Subcutaneous abdominal adipose tissue (tissue), 5 donors: ENCODE data around the gene HS1BP3.

Source experiments
- H3K27ac ChIP-seq: one replicate; pipeline ENCODE4 v1.7.0; 2013; ENCODE audit warnings: low read depth, mild to moderate bottlenecking, inconsistent platforms, low read length, moderate library complexity
- H3K27me3 ChIP-seq, 5 donors: one replicate each; pipeline ENCODE4 v1.7.0; 2013; ENCODE audit warnings: low read length in 5 of 5, inconsistent platforms in 1 of 5; ENCODE audit not compliant: control insufficient read depth in 5 of 5, insufficient read depth in 4 of 5
- H3K36me3 ChIP-seq, 5 donors: one replicate each; pipeline ENCODE4 v1.7.0; 2013; ENCODE audit warnings: low read length in 5 of 5; ENCODE audit not compliant: control insufficient read depth in 5 of 5, insufficient read depth in 5 of 5
- H3K4me1 ChIP-seq, 5 donors: one replicate each; pipeline ENCODE4 v1.7.0; 2013; ENCODE audit warnings: low read length in 5 of 5, mild to moderate bottlenecking in 3 of 5, moderate library complexity in 1 of 5; ENCODE audit not compliant: control insufficient read depth in 5 of 5, insufficient read depth in 5 of 5
- H3K4me3 ChIP-seq, 5 donors: one replicate each; pipeline ENCODE4 v1.7.0; 2013; ENCODE audit warnings: low read length in 5 of 5, low read depth in 1 of 5
- H3K9ac ChIP-seq, 5 donors: one replicate each; pipeline ENCODE4 v1.7.0; 2013; ENCODE audit warnings: low read length in 5 of 5, mild to moderate bottlenecking in 4 of 5, moderate library complexity in 3 of 5
- H3K9me3 ChIP-seq, 5 donors: one replicate each; pipeline ENCODE4 v1.7.0; 2013; ENCODE audit warnings: low read length in 5 of 5; ENCODE audit not compliant: control insufficient read depth in 5 of 5
- donor health status: healthy.
- donor health status: healthy.
- donor health status: healthy.
- donor health status: healthy.
- donor health status: healthy.

HS1BP3 gene

DNA sequence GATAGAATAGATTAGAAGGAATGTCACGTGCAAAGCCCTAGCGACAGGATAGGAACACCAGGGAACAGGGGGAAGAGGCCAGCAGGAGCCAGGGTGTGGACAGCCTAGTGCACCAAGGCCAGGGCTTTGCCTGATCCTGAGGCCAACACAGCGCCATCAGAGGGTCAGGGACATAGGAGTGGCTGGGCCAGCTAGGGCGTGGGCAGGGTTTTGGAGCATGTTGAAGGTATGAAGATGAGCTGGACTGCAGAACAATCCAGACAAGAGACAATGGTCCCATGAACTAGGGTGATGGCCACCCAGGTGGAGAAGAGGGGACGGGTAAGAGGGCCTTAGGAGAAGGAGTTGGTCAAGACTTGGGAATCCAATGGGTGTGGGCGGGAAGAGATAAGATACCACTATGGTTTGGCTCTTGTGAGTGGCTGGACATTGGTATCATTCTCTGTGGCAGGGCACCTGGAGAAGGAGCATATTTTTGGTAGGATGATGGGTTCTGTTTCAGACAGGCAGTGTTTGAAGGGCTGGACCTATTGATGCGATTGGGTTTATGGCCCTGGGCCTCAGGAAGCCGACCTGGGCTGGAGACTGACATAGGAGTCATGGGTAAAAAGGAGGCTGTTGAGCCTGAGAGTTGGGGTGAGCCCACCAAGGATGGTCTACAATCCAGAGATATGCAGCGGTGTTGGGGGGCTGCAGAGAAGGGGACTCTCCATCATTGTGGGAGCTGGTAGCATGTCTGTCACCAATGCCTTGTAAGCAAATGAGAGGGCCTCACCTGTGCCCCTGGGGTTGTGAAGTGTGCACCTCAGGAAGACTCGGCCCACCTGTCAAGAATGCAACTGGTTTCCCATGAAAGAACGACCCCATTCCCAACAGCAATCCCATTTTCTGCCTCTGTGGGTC, 2.0 kb upstream of the HS1BP3 start:
- Histone ChIP-seq H3K9ac (no peak overlapping the region), H3K4me3 (no peak overlapping the region), H3K27me3 (peaks cover 0 to 4% (median 2%) of the 10 kb centered on the region in 5 donors), H3K36me3 (no peaks in the 10 kb centered on the region), H3K9me3 (no peaks in the 10 kb centered on the region), H3K27ac (no peak overlapping the region), H3K4me1 (peaks cover 5 to 35% (median 29%) of the 10 kb centered on the region in 5 donors)

DNA sequence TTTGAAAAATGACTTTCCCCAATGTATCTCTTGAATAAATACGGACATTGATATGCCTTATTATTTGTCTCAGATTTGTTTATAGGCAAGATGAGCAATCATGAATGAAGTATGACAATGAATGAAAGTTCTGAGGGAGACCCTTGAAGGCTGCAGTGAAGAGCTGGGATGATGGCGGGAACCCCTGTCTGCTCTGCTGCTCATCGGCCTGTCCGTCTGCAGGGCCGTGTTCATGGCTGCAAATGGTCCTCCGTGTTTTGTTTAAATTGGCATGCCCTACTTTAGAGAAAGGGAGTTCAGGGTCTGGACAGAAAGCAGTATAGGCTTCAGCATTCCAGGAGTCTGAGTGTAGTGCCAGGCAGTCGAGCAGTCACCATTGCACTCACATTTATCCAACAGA, 1.2 kb upstream of the HS1BP3 start:
- Histone ChIP-seq H3K36me3 (peaks cover 0 to 2% (median 0%) of the 10 kb centered on the region in 5 donors), H3K4me1 (peaks cover 5 to 40% (median 34%) of the 10 kb centered on the region in 5 donors), H3K9ac (no peak overlapping the region), H3K27ac (no peak overlapping the region), H3K27me3 (no peaks in the 10 kb centered on the region), H3K9me3 (no peaks in the 10 kb centered on the region), H3K4me3 (no peak overlapping the region)

DNA sequence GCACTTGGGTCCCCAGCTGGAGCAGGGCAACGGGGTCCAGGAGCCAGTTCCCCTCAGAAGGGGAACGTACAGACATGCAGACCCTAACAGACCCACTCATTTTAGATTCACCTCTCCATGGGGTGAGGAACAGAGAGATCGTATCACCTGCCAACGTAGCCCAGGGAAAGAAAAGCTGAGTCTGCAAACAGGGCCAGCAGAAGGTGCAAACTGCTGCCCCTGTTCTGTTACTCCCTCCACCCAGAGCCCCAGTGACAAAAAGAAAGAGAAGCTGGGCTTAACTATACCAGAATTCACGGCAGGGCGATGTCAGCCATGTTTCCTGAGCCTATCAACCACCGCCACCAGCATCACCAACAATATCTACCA, 817 bp upstream of the HS1BP3 start:
- Histone ChIP-seq H3K9me3 (no peaks in the 10 kb centered on the region), H3K36me3 (peaks cover 0 to 5% (median under 1%) of the 10 kb centered on the region in 5 donors), H3K9ac (peak overlapping the region in 4 of 5 donors; percentile 75 to 87 (median 82)), H3K27me3 (no peaks in the 10 kb centered on the region), H3K4me1 (peaks cover 5 to 40% (median 34%) of the 10 kb centered on the region in 5 donors), H3K27ac (no peak overlapping the region), H3K4me3 (peak overlapping the region; percentile 81 to 89 (median 84))

DNA sequence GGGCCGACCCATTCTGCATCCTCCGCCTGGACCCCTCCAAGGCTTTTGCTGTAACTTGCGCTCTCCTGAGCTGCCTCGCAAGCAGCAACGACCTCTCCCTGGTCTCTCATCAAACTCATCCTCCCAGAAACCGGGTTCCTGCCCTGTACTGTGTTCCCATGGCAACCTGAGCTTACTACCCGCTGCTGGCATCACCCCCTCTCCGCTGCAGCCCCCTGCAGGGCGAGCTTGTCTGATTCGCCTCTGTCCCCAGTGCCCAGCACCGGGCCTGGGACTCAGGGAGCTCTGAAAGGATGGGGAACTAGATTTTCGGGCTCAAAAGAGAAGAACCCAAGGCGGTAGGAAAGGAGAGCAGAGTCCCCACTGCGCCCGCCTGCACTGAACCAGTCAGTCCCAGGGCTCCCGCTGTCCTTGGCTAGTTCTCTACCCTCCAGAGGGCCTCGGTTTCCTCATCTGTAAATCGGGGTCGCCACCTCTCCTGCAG, 463 bp downstream of the HS1BP3 start:
- H3K27ac ChIP-seq = peak overlapping the region; percentile 84
- H3K9ac ChIP-seq = peak overlapping the region; percentile 75 to 98 (median 92)
- peak overlapping the region; percentile 81 to 89 (median 83) for H3K4me3 ChIP-seq
- peaks cover 0 to 18% (median 12%) of the 10 kb centered on the region in 5 donors for H3K36me3 ChIP-seq
- peaks cover 5 to 40% (median 34%) of the 10 kb centered on the region in 5 donors for H3K4me1 ChIP-seq
- H3K9me3 ChIP-seq = no peaks in the 10 kb centered on the region
- H3K27me3 ChIP-seq = no peaks in the 10 kb centered on the region

DNA sequence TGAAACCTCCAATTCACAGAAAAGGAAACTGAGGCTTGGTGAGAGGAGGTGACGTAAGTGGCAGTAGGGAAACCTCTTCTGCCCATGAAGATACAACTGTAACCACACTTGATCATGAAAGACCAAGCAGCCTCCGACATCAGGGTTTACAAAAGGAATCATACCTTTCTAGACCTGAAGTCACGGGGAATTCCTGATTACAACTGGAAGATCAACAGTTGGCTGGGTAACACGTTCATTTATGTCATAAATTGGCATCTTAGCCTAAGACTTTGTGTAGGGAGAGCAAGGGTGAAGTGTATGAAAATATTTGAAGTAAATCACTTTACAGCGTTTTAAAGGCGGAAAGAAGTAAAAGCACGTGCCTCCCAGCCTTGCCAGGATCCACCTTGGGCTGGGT, 922 bp downstream of the HS1BP3 start:
- H3K4me1 ChIP-seq = peaks cover 5 to 40% (median 34%) of the 10 kb centered on the region in 5 donors
- peak overlapping the region; percentile 75 to 98 (median 92) for H3K9ac ChIP-seq
- no peaks in the 10 kb centered on the region for H3K27me3 ChIP-seq
- peak overlapping the region; percentile 84 for H3K27ac ChIP-seq
- H3K36me3 ChIP-seq = peaks cover 0 to 23% (median 17%) of the 10 kb centered on the region in 5 donors
- H3K4me3 ChIP-seq = peak overlapping the region; percentile 81 to 89 (median 83)
- H3K9me3 ChIP-seq = no peaks in the 10 kb centered on the region

DNA sequence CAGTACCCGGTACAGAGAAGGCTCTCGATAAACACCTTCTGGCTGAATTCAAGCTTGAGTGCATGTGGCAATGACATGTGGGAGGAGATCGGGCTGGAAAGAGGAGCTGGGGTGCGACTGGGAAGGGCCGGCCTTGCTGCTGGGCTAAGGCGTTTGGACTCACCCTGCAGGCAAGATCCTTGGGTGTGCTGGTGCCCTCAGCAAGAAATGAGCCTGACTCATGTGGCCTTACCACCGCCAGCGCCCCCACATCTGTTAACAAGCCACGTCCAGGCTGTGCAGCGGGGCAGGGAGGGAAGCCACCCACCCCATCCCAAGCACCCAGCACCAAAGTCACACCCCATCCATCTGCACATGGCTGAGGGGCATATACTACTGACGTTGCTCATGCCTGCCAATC, 1.3 kb downstream of the HS1BP3 start:
- no peak overlapping the region for H3K27ac ChIP-seq

DNA sequence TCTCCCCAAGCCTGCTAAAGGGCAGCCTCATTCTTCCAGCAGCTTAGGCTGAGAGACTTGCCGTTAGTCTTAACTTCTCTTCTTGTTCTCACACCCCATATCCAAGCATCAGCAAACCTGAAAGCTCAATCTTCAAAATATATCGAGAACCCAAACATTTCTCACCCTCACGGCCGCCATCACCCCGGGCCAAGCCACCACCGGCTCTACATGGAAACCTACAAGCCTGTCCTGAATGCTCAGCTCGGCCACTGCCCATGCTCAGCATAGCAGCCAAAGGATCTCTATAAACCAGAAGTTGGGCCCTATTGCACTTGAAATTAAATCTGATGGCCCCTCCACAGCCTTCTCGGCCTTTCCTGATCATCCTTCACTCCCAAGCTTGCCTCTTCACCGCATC, 2.1 kb downstream of the HS1BP3 start:
- H3K4me1 ChIP-seq = peaks cover 5 to 40% (median 34%) of the 10 kb centered on the region in 5 donors
- H3K9ac ChIP-seq = no peak overlapping the region
- no peaks in the 10 kb centered on the region for H3K27me3 ChIP-seq
- H3K36me3 ChIP-seq = peaks cover 0 to 34% (median 28%) of the 10 kb centered on the region in 5 donors
- H3K4me3 ChIP-seq = no peak overlapping the region
- no peak overlapping the region for H3K27ac ChIP-seq
- H3K9me3 ChIP-seq = no peaks in the 10 kb centered on the region

More for the DNA sequence above, 1.3 kb downstream of the HS1BP3 start:
- Histone ChIP-seq H3K9me3 (no peaks in the 10 kb centered on the region), H3K4me3 (peak overlapping the region; percentile 81 to 89 (median 83)), H3K4me1 (peaks cover 5 to 40% (median 34%) of the 10 kb centered on the region in 5 donors), H3K9ac (peak overlapping the region in 2 of 5 donors; percentile 93 to 98), H3K36me3 (peaks cover 0 to 27% (median 21%) of the 10 kb centered on the region in 5 donors), H3K27me3 (no peaks in the 10 kb centered on the region)

DNA sequence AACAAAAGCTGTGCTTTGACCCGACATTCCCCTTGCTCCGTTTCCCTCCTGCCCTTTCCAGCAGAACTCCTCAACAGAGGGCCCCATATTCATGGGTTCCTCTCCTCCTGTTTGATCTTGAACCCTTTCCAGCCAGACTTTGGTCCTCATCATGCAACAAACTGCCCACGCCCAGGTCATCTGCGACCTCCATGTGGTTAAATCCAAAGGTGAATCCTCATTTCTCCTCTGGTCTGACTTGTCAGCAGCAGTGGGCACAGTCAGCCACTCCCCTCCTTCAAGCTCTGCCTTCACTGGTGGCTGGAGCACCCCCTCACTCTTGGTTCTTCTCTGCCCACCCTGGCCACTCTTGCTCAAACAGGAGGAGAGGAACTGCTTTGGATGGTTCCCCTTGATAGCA, 2.7 kb downstream of the HS1BP3 start:
- H3K4me1 ChIP-seq = peaks cover 5 to 40% (median 34%) of the 10 kb centered on the region in 5 donors
- H3K27me3 ChIP-seq = no peaks in the 10 kb centered on the region
- H3K36me3 ChIP-seq = peaks cover 0 to 40% (median 32%) of the 10 kb centered on the region in 5 donors
- peak overlapping the region in 1 of 5 donors; percentile 20 for H3K9ac ChIP-seq
- no peak overlapping the region for H3K4me3 ChIP-seq
- no peaks in the 10 kb centered on the region for H3K9me3 ChIP-seq
- no peak overlapping the region for H3K27ac ChIP-seq

DNA sequence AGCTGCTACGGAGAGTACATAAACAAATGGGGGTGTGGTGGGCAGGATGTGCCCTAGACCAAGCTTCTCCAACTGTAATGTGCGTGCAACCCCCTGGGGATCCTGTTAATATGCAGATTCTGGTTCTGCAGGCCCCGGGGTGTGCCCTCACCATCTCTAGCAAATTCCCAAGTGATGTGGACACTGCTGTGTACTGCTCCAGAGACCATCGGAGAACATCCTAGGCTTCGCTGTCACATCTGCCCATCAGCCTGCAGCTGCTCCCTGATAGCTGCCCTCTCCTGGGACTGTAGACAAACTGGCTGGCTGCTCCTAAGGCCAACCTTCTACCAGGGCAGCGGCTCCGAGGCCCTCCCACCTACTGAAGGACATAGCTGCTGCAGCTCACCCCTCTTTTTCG, 3.2 kb downstream of the HS1BP3 start:
- H3K27ac ChIP-seq = no peak overlapping the region
- no peaks in the 10 kb centered on the region for H3K9me3 ChIP-seq
- H3K9ac ChIP-seq = no peak overlapping the region
- peaks cover 0 to 45% (median 34%) of the 10 kb centered on the region in 5 donors for H3K36me3 ChIP-seq
- no peaks in the 10 kb centered on the region for H3K27me3 ChIP-seq
- H3K4me1 ChIP-seq = peaks cover 5 to 41% (median 35%) of the 10 kb centered on the region in 5 donors
- H3K4me3 ChIP-seq = no peak overlapping the region

DNA sequence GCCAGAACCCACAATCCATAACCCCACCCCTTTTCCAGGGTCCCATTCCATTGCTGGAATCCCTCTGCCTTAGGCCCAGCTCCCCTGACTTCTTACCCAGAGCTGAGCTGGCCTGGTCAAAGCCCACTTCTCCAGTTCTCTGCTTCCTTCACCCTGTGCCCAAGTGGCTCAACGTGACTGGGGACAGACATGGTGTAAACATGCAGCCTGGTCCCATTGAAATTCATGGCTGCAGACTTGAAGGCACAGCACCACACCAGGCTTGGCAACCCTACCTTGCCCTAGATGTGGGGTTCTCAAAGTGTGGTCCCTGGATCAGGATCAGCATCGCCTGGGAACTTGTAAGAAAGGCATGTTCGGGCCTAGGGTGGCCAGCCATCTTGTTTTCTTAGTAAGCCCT, 3.7 kb downstream of the HS1BP3 start:
- Histone ChIP-seq H3K36me3 (peaks cover 0 to 48% (median 36%) of the 10 kb centered on the region in 5 donors), H3K4me3 (no peak overlapping the region), H3K4me1 (peaks cover 5 to 46% (median 38%) of the 10 kb centered on the region in 5 donors), H3K27me3 (no peaks in the 10 kb centered on the region), H3K27ac (no peak overlapping the region), H3K9ac (no peak overlapping the region), H3K9me3 (no peaks in the 10 kb centered on the region)
